Endothelial cell of umbilical vein (primary cell): Measurements from ENCODE around the gene RIPPLY1. TPM values are rescaled to one million over a fixed set of nuclear protein-coding genes. Genes with fewer than 3 reads are reported as not detected.

Experiments
- BruUV-seq: library from RNA; stranded (reverse); fragments of 400-500 nt; replicated peaks from 2 replicates; lab custom pipeline; 2021; lab: Mats Ljungman, UMichigan
- CTCF ChIA-PET: fragments of 300-600, 350-600 bp; sonication (Branson Sonifier 250); formaldehyde crosslinking; loops from one replicate; lab custom pipeline; 2021; ENCODE audit warnings: antibody characterized with exemption, inconsistent platforms; lab: Charles Lee
- POLR2A ChIA-PET: fragments of 300-600, 350-600 bp; sonication (Branson Sonifier 250); formaldehyde crosslinking; loops from one replicate; lab custom pipeline; 2021; ENCODE audit warnings: antibody characterized with exemption, inconsistent platforms; lab: Charles Lee
- DNase-seq: peaks from one replicate; pipeline ENCODE4 v3.0.0-alpha.2; 2011; ENCODE audit warnings: low read depth, low spot score
- FAIRE-seq: peaks from 2 replicates; lab custom pipeline; 2011; peaks lifted over from hg19 to GRCh38; lab: Jason Lieb, UNC
- H2AFZ ChIP-seq: 2 replicates; pipeline ENCODE4 v1.6.0; 2012; ENCODE audit warnings: low read depth, low read length, control low read depth, inconsistent platforms
- H3K27ac ChIP-seq: 2 replicates; pipeline ENCODE4 v1.5.1; 2011; ENCODE audit warnings: low read depth, mild to moderate bottlenecking, control low read depth, low read length, moderate library complexity; ENCODE audit not compliant: insufficient read depth
- H3K27me3 ChIP-seq, 2 experiments: 2 replicates each; pipeline versions ENCODE4 v1.6.0 to v1.6.1; 2011; ENCODE audit warnings: low read length in 2 of 2, mixed read lengths in 1 of 2; ENCODE audit not compliant: control insufficient read depth in 2 of 2, insufficient read depth in 2 of 2
- H3K36me3 ChIP-seq, 2 experiments: 2 replicates in 1 of 2; 3 replicates in 1 of 2; pipeline ENCODE4 v1.5.1; 2011; ENCODE audit warnings: low read length in 2 of 2, mild to moderate bottlenecking in 1 of 2, moderate library complexity in 1 of 2; ENCODE audit not compliant: control insufficient read depth in 2 of 2, insufficient read depth in 2 of 2; ENCODE audit errors: extremely low read depth in 1 of 2
- H3K4me1 ChIP-seq: 3 replicates; pipeline ENCODE4 v1.5.1; 2011; ENCODE audit warnings: mild to moderate bottlenecking, low read length; ENCODE audit not compliant: control insufficient read depth, insufficient read depth; ENCODE audit errors: extremely low read depth
- H3K4me2 ChIP-seq: 2 replicates; pipeline ENCODE4 v1.6.1; 2011; ENCODE audit warnings: low read length, control low read depth, mixed read lengths; ENCODE audit not compliant: insufficient read depth
- H3K4me3 ChIP-seq, 3 experiments: fragments of 200-600 bp in 1 of 3; sonication (generic), shearing (Covaris generic) in 1 of 3; replicated peaks in 1 of 3; 2 replicates each; pipeline ENCODE4 v1.5.1; 2011 to 2016; ENCODE audit warnings: control low read depth in 3 of 3, low read length in 3 of 3, mild to moderate bottlenecking in 2 of 3, inconsistent platforms in 1 of 3, low read depth in 1 of 3, moderate library complexity in 1 of 3; ENCODE audit not compliant: insufficient read depth in 1 of 3
- H3K79me2 ChIP-seq: 2 replicates; pipeline ENCODE4 v1.6.0; 2012; ENCODE audit warnings: low read length, inconsistent platforms; ENCODE audit not compliant: control insufficient read depth, insufficient read depth
- H3K9ac ChIP-seq: replicated peaks from 2 replicates; pipeline ENCODE3; 2011; ENCODE audit warnings: low read length, control low read depth; ENCODE audit not compliant: insufficient read depth; ENCODE audit errors: extremely low read depth
- H3K9me1 ChIP-seq: replicated peaks from 3 replicates; pipeline ENCODE4 v1.6.0; 2011; ENCODE audit warnings: mild to moderate bottlenecking, low read length; ENCODE audit not compliant: control insufficient read depth, insufficient read depth; ENCODE audit errors: extremely low read depth
- H3K9me3 ChIP-seq: replicated peaks from 2 replicates; pipeline ENCODE4 v1.5.1; 2012; ENCODE audit warnings: low read length, inconsistent platforms; ENCODE audit not compliant: control insufficient read depth, insufficient read depth
- H4K20me1 ChIP-seq: replicated peaks from 2 replicates; pipeline ENCODE3; 2011; ENCODE audit warnings: mild to moderate bottlenecking, low read length; ENCODE audit not compliant: control insufficient read depth, insufficient read depth; ENCODE audit errors: extremely low read depth
- EZH2 ChIP-seq: IDR thresholded peaks from 2 replicates; pipeline ENCODE4 v1.6.1; 2012; ENCODE audit warnings: borderline replicate concordance, low read depth, mild to moderate bottlenecking, moderate library complexity, low read length, inconsistent platforms; ENCODE audit not compliant: severe bottlenecking
- FOS ChIP-seq: IDR thresholded peaks from 2 replicates; pipeline ENCODE4 v1.6.1; 2011; ENCODE audit warnings: mild to moderate bottlenecking, low read length, moderate library complexity, borderline replicate concordance; ENCODE audit not compliant: insufficient read depth
- GATA2 ChIP-seq: IDR thresholded peaks from 2 replicates; pipeline ENCODE4 v1.7.0; 2011; ENCODE audit warnings: low read depth, mild to moderate bottlenecking, moderate library complexity, mixed read lengths, low read length; ENCODE audit not compliant: insufficient read length, insufficient read depth
- JUN ChIP-seq: IDR thresholded peaks from 2 replicates; pipeline ENCODE4 v1.6.1; 2011; ENCODE audit warnings: borderline replicate concordance, low read depth; ENCODE audit not compliant: insufficient read length, insufficient read depth
- MYC ChIP-seq: IDR thresholded peaks from one replicate; pipeline ENCODE4 v1.6.1; 2011; ENCODE audit warnings: mild to moderate bottlenecking, low read depth, low read length
- POLR2A ChIP-seq: IDR thresholded peaks from 2 replicates; pipeline ENCODE4 v1.6.1; 2012; ENCODE audit warnings: low read depth, mild to moderate bottlenecking, control low read depth, low read length
- POLR2AphosphoS5 ChIP-seq: IDR thresholded peaks from 2 replicates; pipeline ENCODE4 v1.6.1; 2012; ENCODE audit warnings: low read depth, mild to moderate bottlenecking, control low read depth, low read length, moderate library complexity; ENCODE audit not compliant: insufficient read depth
- dilution Hi-C: fragments of 300-500 bp; cut with MboI; formaldehyde crosslinking; loops from one replicate; pipeline ENCODE4 v1.15.0; 2019; ENCODE audit warnings: low sequenced_read_pairs; ENCODE audit not compliant: extremely low pct_ligation_motif_present
- intact Hi-C: fragments of 100-400 bp; cut with micrococcal nuclease; formaldehyde crosslinking; loops from one replicate; pipeline ENCODE4 v1.10.0; 2022
- polyA plus RNA-seq, 4 experiments: library from polyadenylated mRNA; depleted of rRNA in 3 of 4; stranded (reverse) in 3 of 4; unstranded in 1 of 4; fragments of >200 nt; gene quantifications; 2 replicates each; pipeline versions ENCODE4 v1.2.1 to v1.2.3, GENCODE V29; 2011 to 2012; ENCODE audit warnings: missing spikeins in 1 of 4
- total RNA-seq: library from RNA; stranded (reverse); gene quantifications from 2 replicates; pipeline ENCODE4 v1.2.3, GENCODE V29; 2021
- TF ChIP-seq, protein P1 (sequence below), 2 donors: IDR thresholded peaks; 1 replicate in 1 of 2; 2 replicates in 1 of 2; pipeline ENCODE4 v1.5.1; 2011; ENCODE audit warnings: low read length in 2 of 2, mild to moderate bottlenecking in 2 of 2, moderate library complexity in 2 of 2, control low read depth in 1 of 2, inconsistent platforms in 1 of 2, low read depth in 1 of 2; ENCODE audit not compliant: insufficient read depth in 1 of 2; ENCODE audit errors: extremely low read depth in 1 of 2
- TF ChIP-seq, protein P2 (sequence below): IDR thresholded peaks from 2 replicates; pipeline ENCODE4 v1.6.1; 2011; ENCODE audit not compliant: insufficient read depth, insufficient read length

Gene RIPPLY1
- total and polyA plus RNA-seq, 2 donors (not counting 3 experiments of a cell fraction or from before 2014, with no cell fraction given) = not detected

DNA sequence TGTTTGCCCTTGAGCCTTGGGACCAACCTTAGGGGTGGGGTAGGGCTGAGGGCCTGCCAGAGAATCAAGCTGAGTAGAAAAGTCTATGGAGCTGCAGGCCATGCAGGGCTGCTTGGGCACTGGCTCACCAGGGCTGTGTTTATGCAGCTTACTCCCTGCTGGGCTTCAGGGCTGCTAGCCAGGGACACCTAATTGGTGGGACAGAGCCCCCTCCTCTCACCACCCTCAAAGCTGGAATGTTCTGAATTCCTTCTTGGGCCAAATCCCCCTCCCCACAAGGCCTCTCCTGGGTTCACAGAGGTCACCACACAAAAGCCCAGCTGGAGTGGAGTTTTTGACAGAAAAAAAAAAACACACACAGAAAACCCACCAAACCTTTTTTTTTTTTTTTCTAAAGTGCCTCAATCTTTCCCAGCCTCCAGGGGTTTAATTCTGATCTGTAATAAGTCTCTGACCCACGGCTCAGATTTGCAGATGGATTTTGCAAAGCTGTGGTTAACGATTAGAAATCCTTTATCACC is 16.9 kb upstream of the RIPPLY1 start, which contains the start of gene CLDN2:
Gene CLDN2, plus strand, starts transcription at position 471 of the 521 bp plus-strand sequence. CDS start 7,827 bp downstream, outside the sequence.
- dilution Hi-C loops (no loop called here), intact Hi-C loops (no loop called here)
- H3K27ac ChIP-seq = no peak within 1 kb of the TSS
- no peaks in the 10 kb centered on the region for H3K9me3 ChIP-seq
- POLR2A ChIA-PET = no interaction called here
- no peaks in the 10 kb centered on the region for H3K79me2 ChIP-seq
- peaks cover 17% of the 10 kb centered on the region for H3K4me1 ChIP-seq
- no peak within 1 kb of the TSS for H3K4me2 ChIP-seq
- H3K27me3 ChIP-seq = peaks cover 3 to 17% of the 10 kb centered on the region in 2 experiments
- no TSS peak for BruUV-seq
- H2AFZ ChIP-seq = no peak within 1 kb of the TSS
- H3K9ac ChIP-seq = no peak within 1 kb of the TSS
- CTCF ChIA-PET = no interaction called here
- H3K36me3 ChIP-seq = no peaks in the 10 kb centered on the region
- TF ChIP-seq POLR2A = no peak
- DNase-seq = no peak
- no peaks in the 10 kb centered on the region for H3K9me1 ChIP-seq
- no peaks in the 10 kb centered on the region for H4K20me1 ChIP-seq
- H3K4me3 ChIP-seq = no peak within 1 kb of the TSS
- no peak for FAIRE-seq

DNA sequence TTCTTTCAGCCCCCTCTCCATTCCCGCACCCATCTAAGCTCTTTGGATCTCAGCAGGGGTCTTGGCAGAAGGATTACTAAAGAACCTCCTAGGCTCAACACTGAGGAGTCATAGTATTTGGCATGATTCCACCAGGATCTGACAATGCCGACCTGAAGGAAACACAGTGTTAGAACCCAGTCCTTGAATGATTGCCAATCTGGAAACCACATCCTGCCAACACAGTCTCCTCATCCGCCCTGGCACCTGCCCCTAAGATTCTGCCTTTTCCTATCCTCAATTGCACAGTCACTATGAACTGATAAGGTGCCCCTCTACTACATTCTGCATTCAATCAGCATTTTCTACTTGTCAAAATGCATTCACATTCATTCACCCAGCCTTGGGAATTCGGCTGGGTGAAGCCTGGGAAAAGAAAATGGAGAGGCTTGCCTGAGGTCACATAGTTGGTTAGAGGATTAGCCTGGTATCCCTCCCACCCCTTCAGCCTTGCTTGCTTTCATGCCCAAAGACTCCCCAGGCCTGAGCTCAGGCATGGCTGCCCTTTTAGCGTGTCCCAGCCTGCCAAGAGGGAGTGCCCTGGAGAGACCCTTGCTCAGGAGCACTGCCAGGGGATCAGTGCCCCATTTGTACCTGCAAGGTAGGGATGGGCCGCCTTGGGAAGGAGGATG is 14.8 kb upstream of the RIPPLY1 start:
- Histone ChIP-seq H3K9ac (no peak overlapping the region), H3K4me2 (no peak overlapping the region), H3K9me3 (no peaks in the 10 kb centered on the region), H4K20me1 (no peaks in the 10 kb centered on the region), H3K9me1 (no peaks in the 10 kb centered on the region), H3K4me1 (peaks cover 17% of the 10 kb centered on the region), H3K27me3 (peaks cover 3 to 17% of the 10 kb centered on the region in 2 experiments), H3K27ac (no peak overlapping the region), H3K79me2 (no peaks in the 10 kb centered on the region), H2AFZ (no peak overlapping the region), H3K36me3 (no peaks in the 10 kb centered on the region), H3K4me3 (no peak overlapping the region)
- TF ChIP-seq GATA2 (peak; percentile 97), FOS (peak; percentile 75), POLR2AphosphoS5 (peak; percentile 82), POLR2A (no peak), JUN (peak; percentile 24), EZH2 (no peak), MYC (no peak)
- TF ChIP-seq, protein P1, sequence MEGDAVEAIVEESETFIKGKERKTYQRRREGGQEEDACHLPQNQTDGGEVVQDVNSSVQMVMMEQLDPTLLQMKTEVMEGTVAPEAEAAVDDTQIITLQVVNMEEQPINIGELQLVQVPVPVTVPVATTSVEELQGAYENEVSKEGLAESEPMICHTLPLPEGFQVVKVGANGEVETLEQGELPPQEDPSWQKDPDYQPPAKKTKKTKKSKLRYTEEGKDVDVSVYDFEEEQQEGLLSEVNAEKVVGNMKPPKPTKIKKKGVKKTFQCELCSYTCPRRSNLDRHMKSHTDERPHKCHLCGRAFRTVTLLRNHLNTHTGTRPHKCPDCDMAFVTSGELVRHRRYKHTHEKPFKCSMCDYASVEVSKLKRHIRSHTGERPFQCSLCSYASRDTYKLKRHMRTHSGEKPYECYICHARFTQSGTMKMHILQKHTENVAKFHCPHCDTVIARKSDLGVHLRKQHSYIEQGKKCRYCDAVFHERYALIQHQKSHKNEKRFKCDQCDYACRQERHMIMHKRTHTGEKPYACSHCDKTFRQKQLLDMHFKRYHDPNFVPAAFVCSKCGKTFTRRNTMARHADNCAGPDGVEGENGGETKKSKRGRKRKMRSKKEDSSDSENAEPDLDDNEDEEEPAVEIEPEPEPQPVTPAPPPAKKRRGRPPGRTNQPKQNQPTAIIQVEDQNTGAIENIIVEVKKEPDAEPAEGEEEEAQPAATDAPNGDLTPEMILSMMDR (IDR thresholded peaks at IDR 0.05; ENCODE audit: extremely low read depth in 1 of 2, insufficient read depth in 1 of 2, low read depth in 1 of 2, low read length in 2 of 2) = no peak
- TF ChIP-seq, protein P2, sequence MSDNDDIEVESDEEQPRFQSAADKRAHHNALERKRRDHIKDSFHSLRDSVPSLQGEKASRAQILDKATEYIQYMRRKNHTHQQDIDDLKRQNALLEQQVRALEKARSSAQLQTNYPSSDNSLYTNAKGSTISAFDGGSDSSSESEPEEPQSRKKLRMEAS = no peak
- BruUV-seq = no TSS peak
- ChIA-PET POLR2A (interaction anchor here (1.0 kb wide), 1 partner anchor 24 kb away, joined by 3 read pairs; no protein-coding TSS in a partner anchor), CTCF (interaction anchor here (0.6 to 1.1 kb wide), 3 partner anchors 12 to 42 kb away, joined by 3 to 7 read pairs (median 4); no protein-coding TSS in a partner anchor)
- intact Hi-C loops = loop anchor here (1.0 kb wide), 2 partner anchors 14 to 24 kb away; no protein-coding TSS in a partner anchor
- dilution Hi-C loops = no loop called here
- peak; percentile 86 for DNase-seq
- FAIRE-seq = peak; percentile 98
